ENCODE results near the gene AFM. TPM values are rescaled to one million over a fixed set of nuclear protein-coding genes. Genes with fewer than 3 reads are reported as not detected.

Gene AFM
- polyA plus RNA-seq, 1 donor from 2014 or later = not detected

Other genes starting within 250 kb of the AFM start
- gene ANKRD17, start 222.9 kb upstream of the AFM start, polyA plus RNA-seq = 9.6 TPM
- not detected for gene ALB, start 77.5 kb upstream of the AFM start, polyA plus RNA-seq
- not detected for gene AFP, start 45.5 kb upstream of the AFM start, polyA plus RNA-seq
- gene RASSF6, start 138.7 kb downstream of the AFM start, polyA plus RNA-seq = 10.8 TPM